ENCODE measurements around the gene PRKCE.
A peak's percentile ranks its signal among the peaks of the same experiment; 100 is the strongest.

Gene PRKCE

GRCh38 chr2:45651415-45652089 is at the start of gene PRKCE:
Gene PRKCE, plus strand, starts transcription at chr2:45651675.
- peak; percentile 38 for DNase-seq (ENCODE audit: low spot score)
- TF ChIP-seq CTCF (IDR thresholded peaks at IDR 0.05; ENCODE audit: extremely low read depth, missing control alignments), result no peak

GRCh38 chr2:45602624-45603023 is 48.9 kb upstream of the PRKCE start:
- no peak for TF ChIP-seq CTCF (IDR thresholded peaks at IDR 0.05; ENCODE audit: extremely low read depth, missing control alignments)
- DNase-seq (ENCODE audit: low spot score), result no peak

- no peak for DNase-seq (ENCODE audit: low spot score)
- no peak for TF ChIP-seq CTCF (IDR thresholded peaks at IDR 0.05; ENCODE audit: extremely low read depth, missing control alignments)
Measured at GRCh38 chr2:45605116-45605515, 46.4 kb upstream of the PRKCE start.

- no peak for TF ChIP-seq CTCF (IDR thresholded peaks at IDR 0.05; ENCODE audit: extremely low read depth, missing control alignments)
- no peak for DNase-seq (ENCODE audit: low spot score)
Measured at GRCh38 chr2:45606796-45607195, 44.7 kb upstream of the PRKCE start.

- no peak for DNase-seq (ENCODE audit: low spot score)
- no peak for TF ChIP-seq CTCF (IDR thresholded peaks at IDR 0.05; ENCODE audit: extremely low read depth, missing control alignments)
Measured at GRCh38 chr2:45607701-45608100, 43.8 kb upstream of the PRKCE start.

GRCh38 chr2:45610281-45611019 is 41.0 kb upstream of the PRKCE start:
- peak; percentile 14 for DNase-seq (ENCODE audit: low spot score)
- TF ChIP-seq CTCF (IDR thresholded peaks at IDR 0.05; ENCODE audit: extremely low read depth, missing control alignments), result no peak

- DNase-seq (ENCODE audit: low spot score), result peak; percentile 84
- no peak for TF ChIP-seq CTCF (IDR thresholded peaks at IDR 0.05; ENCODE audit: extremely low read depth, missing control alignments)
Measured at GRCh38 chr2:45611020-45611859, 40.2 kb upstream of the PRKCE start, which contains the start of gene SRBD1. Gene SRBD1, minus strand, starts transcription at chr2:45611267. Its CDS starts 5,826 bp downstream, at chr2:45605441.

Data from GM20000 (cell line).